ENCODE results near the gene SEL1L3.

DNA sequence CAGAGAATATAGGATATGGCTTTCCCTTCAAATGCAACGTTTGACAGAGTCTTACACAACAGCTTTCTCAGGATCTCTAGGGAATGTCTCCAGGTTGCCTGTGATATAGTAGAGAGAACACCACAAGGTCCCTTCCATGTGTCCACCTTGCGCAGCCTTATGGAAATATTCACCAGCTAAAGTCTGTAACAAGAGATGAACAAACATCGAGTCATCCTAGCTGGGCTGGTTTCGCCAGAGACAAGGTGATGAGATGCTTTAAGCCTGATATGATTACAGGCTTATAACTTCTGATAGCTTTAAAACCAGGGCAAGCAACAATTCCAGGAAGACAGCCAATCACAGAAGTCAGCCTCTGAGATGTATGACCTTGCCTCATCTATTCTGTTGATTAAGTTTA is 83.8 kb downstream of the SEL1L3 start:
- no peak for TF ChIP-seq EZH2phosphoT487 (conservative IDR thresholded peaks at IDR 0.05; ENCODE audit: low read length)
- TF ChIP-seq, protein P1, sequence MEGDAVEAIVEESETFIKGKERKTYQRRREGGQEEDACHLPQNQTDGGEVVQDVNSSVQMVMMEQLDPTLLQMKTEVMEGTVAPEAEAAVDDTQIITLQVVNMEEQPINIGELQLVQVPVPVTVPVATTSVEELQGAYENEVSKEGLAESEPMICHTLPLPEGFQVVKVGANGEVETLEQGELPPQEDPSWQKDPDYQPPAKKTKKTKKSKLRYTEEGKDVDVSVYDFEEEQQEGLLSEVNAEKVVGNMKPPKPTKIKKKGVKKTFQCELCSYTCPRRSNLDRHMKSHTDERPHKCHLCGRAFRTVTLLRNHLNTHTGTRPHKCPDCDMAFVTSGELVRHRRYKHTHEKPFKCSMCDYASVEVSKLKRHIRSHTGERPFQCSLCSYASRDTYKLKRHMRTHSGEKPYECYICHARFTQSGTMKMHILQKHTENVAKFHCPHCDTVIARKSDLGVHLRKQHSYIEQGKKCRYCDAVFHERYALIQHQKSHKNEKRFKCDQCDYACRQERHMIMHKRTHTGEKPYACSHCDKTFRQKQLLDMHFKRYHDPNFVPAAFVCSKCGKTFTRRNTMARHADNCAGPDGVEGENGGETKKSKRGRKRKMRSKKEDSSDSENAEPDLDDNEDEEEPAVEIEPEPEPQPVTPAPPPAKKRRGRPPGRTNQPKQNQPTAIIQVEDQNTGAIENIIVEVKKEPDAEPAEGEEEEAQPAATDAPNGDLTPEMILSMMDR (IDR thresholded peaks at IDR 0.05; ENCODE audit: insufficient read depth, low read length, poor library complexity, severe bottlenecking) = no peak

Data from SU-DHL-6 (cell line).